Ramos (cell line): Measurements from ENCODE around the gene FAM131A.

Experiments used
- in situ Hi-C: fragments of 300-500 bp; cut with MboI; formaldehyde crosslinking; loops from one replicate; pipeline ENCODE4 v1.14.3; 2022; ENCODE audit warnings: low sequenced_read_pairs; ENCODE audit not compliant: unreplicated experiment

FAM131A gene

GRCh38 chr3:184337399-184337714 is at the start of gene FAM131A:
TSS of gene FAM131A (plus strand) at chr3:184337600. CDS start at chr3:184337631, 31 bp downstream.
- in situ Hi-C loops: no loop called here

GRCh38 chr3:184289426-184289938 is 47.9 kb upstream of the FAM131A start:
- in situ Hi-C loops: loop anchor here (25.0 kb wide), 1 partner anchor 852 kb away; the partner anchor contains the start of gene MCF2L2

- in situ Hi-C loops: loop anchor here (25.0 kb wide), 1 partner anchor 853 kb away; the partner anchor contains the start of gene MCF2L2
Measured at GRCh38 chr3:184290331-184290730, 47.1 kb upstream of the FAM131A start.

GRCh38 chr3:184291044-184291737 is 46.2 kb upstream of the FAM131A start:
- in situ Hi-C loops: loop anchor here (25.0 kb wide), 1 partner anchor 854 kb away; the partner anchor contains the start of gene MCF2L2

GRCh38 chr3:184291738-184292445 is 45.5 kb upstream of the FAM131A start:
- in situ Hi-C loops: loop anchor here (25.0 kb wide), 1 partner anchor 855 kb away; the partner anchor contains the start of gene MCF2L2

GRCh38 chr3:184295771-184296170 is 41.6 kb upstream of the FAM131A start:
- in situ Hi-C loops: loop anchor here (25.0 kb wide), 1 partner anchor 858 kb away; the partner anchor contains the start of gene MCF2L2

- in situ Hi-C loops: loop anchor here (25.0 kb wide), 1 partner anchor 859 kb away; the partner anchor contains the start of gene MCF2L2
Measured at GRCh38 chr3:184296616-184297015, 40.8 kb upstream of the FAM131A start.

- in situ Hi-C loops: loop anchor here (25.0 kb wide), 1 partner anchor 862 kb away; the partner anchor contains the start of gene MCF2L2
Measured at GRCh38 chr3:184298759-184299487, 38.5 kb upstream of the FAM131A start, which contains the start of gene PSMD2. TSS of gene PSMD2 (plus strand) at chr3:184299241. CDS start at chr3:184299267, 26 bp downstream.

GRCh38 chr3:184299488-184300377 is 37.7 kb upstream of the FAM131A start:
- in situ Hi-C loops: loop anchor here (25.0 kb wide), 1 partner anchor 862 kb away; the partner anchor contains the start of gene MCF2L2

- in situ Hi-C loops: no loop called here
Measured at GRCh38 chr3:184300378-184300720, 37.1 kb upstream of the FAM131A start.

GRCh38 chr3:184305577-184305976 is 31.8 kb upstream of the FAM131A start:
- in situ Hi-C loops: no loop called here

- in situ Hi-C loops: no loop called here
Measured at GRCh38 chr3:184306341-184306972, 30.9 kb upstream of the FAM131A start.

- in situ Hi-C loops: no loop called here
Measured at GRCh38 chr3:184307915-184308314, 29.5 kb upstream of the FAM131A start.

GRCh38 chr3:184308744-184309143 is 28.7 kb upstream of the FAM131A start:
- in situ Hi-C loops: no loop called here

- in situ Hi-C loops: no loop called here
Measured at GRCh38 chr3:184311633-184312032, 25.8 kb upstream of the FAM131A start.

- in situ Hi-C loops: no loop called here
Measured at GRCh38 chr3:184314363-184314699, 23.1 kb upstream of the FAM131A start, which contains the start of gene EIF4G1. TSS of gene EIF4G1 (plus strand) at chr3:184314606. CDS start at chr3:184315797, 1,191 bp downstream.

- in situ Hi-C loops: no loop called here
Measured at GRCh38 chr3:184314700-184315542, 22.5 kb upstream of the FAM131A start.

- in situ Hi-C loops: no loop called here
Measured at GRCh38 chr3:184315543-184315867, 21.9 kb upstream of the FAM131A start.
